Gastrocnemius medialis (tissue), 4 donors: ENCODE measurements around the gene OLFML2A. TPM values are rescaled to one million over a fixed set of nuclear protein-coding genes. Genes with fewer than 3 reads are reported as not detected.

Source experiments
- ATAC-seq, 2 donors: fragments of 150-250 bp; one replicate each; pipeline ENCODE4 v1.9.1; 2016
- DNase-seq, 2 donors: peaks; one replicate each; pipeline ENCODE4 v3.0.0-alpha.2; 2019
- H3K27ac ChIP-seq, 4 donors: fragments of 200-600 bp; sonication (generic); 1 replicate in 1 of 4; 2 replicates in 3 of 4; pipeline ENCODE4 v1.5.1; 2016 to 2018; ENCODE audit warnings: mild to moderate bottlenecking in 2 of 4, moderate library complexity in 1 of 4
- H3K27me3 ChIP-seq, 3 donors: fragments of 200-600 bp; sonication (generic) in 2 of 3; 1 replicate in 1 of 3; 2 replicates in 2 of 3; pipeline versions ENCODE4 v1.5.1 to v1.6.0; 2016 to 2019; ENCODE audit warnings: mild to moderate bottlenecking in 1 of 3, moderate library complexity in 1 of 3
- H3K36me3 ChIP-seq, 2 donors: fragments of 200-600 bp; sonication (generic) in 1 of 2; one replicate each; pipeline ENCODE4 v1.5.1; 2017 to 2018
- H3K4me1 ChIP-seq, 2 donors: fragments of 200-600 bp; sonication (generic) in 1 of 2; one replicate each; pipeline ENCODE4 v1.5.1; 2016 to 2017; ENCODE audit warnings: mild to moderate bottlenecking in 2 of 2
- H3K4me3 ChIP-seq, 4 donors: fragments of 200-600 bp; sonication (generic) in 3 of 4; 1 replicate in 1 of 4; 2 replicates in 3 of 4; pipeline ENCODE4 v1.5.1; 2016 to 2019; ENCODE audit warnings: mild to moderate bottlenecking in 2 of 4
- H3K9me3 ChIP-seq, 3 donors: fragments of 200-600 bp; sonication (generic) in 2 of 3; 1 replicate in 1 of 3; 2 replicates in 2 of 3; pipeline ENCODE4 v1.5.1; 2016 to 2019
- CTCF ChIP-seq, 5 experiments: fragments of 450-650 bp in 3 of 5; fragments of 200-600 bp in 2 of 5; sonication (generic) in 2 of 5; IDR thresholded peaks in 4 of 5; conservative IDR thresholded peaks in 1 of 5; 1 replicate in 4 of 5; 2 replicates in 1 of 5; pipeline ENCODE4 v1.5.1; 2016 to 2019; ENCODE audit warnings: antibody characterized with exemption in 5 of 5, mild to moderate bottlenecking in 3 of 5, moderate library complexity in 3 of 5
- POLR2A ChIP-seq, 2 donors: fragments of 450-650 bp; IDR thresholded peaks; one replicate each; pipeline ENCODE4 v1.6.1; 2017; ENCODE audit warnings: antibody characterized with exemption in 2 of 2, mild to moderate bottlenecking in 2 of 2, moderate library complexity in 2 of 2
- in situ Hi-C, 4 donors: fragments of 200-750 bp; cut with MboI; loops; one replicate each; pipeline versions ENCODE4 v1.15.0 to v1.8.0; 2017; ENCODE audit warnings: low sequenced_read_pairs in 4 of 4
- intact Hi-C: fragments of 100-400 bp; cut with DNase I; formaldehyde crosslinking; loops from one replicate; pipeline ENCODE4 v1.15.1; 2023; ENCODE audit warnings: low total_unique reads
- total RNA-seq, 4 donors: library from RNA; depleted of rRNA; stranded (reverse); fragments of >200 nt; gene quantifications; one replicate each; pipeline versions ENCODE4 v1.1.0 to v1.2.3, GENCODE V29; 2016

Gene OLFML2A
- total RNA-seq, 4 donors from 2014 or later: 6.9 to 48.0 (median 32.8) TPM

DNA sequence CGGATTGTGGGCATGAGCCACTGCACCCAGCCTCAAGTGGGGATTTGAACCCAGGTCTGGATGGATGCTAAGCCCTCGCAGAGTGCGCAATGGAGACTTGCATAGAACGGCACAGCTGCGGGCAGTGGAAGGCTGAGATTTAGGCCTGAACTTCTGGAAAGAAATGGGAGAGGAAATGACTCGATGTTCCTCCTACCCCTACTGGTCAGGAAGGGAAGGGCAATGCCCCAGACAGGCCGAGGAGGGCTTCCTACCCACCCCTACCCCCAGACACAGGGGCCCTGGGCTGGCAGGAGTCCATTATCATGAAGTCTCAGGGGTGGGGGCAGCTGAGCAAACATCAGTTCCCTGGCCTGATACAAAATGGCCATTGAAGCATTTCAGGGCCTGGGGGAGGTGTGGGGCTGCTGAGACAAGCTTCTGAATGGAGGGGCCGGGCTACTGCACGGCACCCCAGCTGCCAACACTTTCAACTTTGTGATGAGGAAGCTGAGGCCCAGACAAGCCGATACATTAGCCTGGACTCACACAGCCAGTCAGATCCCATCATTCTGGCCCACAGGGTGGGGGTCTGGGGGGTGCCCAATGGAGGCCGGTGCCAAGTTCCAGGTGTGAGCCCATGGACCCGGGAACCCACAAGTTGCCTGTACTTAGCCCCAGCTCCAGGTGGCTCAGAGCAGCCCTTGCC, 62.8 kb downstream of the OLFML2A start:
- no peaks in the 10 kb centered on the region for H3K27me3 ChIP-seq
- no peak overlapping the region for H3K4me3 ChIP-seq
- peaks cover 24 to 26% of the 10 kb centered on the region in 2 donors for H3K4me1 ChIP-seq
- H3K36me3 ChIP-seq: no peaks in the 10 kb centered on the region
- in situ Hi-C loops: loop anchor here in 1 of 4 donors (10.0 kb wide), 1 partner anchor 45 kb away; no protein-coding TSS in a partner anchor
- H3K27ac ChIP-seq: peak overlapping the region; percentile 74 to 84 (median 80)
- intact Hi-C loops: loop anchor here (1.0 kb wide), 1 partner anchor 13 kb away; no protein-coding TSS in a partner anchor
- TF ChIP-seq POLR2A (IDR thresholded peaks at IDR 0.05) (no peak), CTCF (IDR thresholded peaks at IDR 0.05 in 4 of 5, conservative IDR thresholded peaks at IDR 0.05 in 1 of 5) (peak; percentile 49 to 80 (median 65))
- H3K9me3 ChIP-seq: no peaks in the 10 kb centered on the region
- DNase-seq (peak in 1 of 2 donors; percentile 43), ATAC-seq (peak; percentile 45 to 52)

DNA sequence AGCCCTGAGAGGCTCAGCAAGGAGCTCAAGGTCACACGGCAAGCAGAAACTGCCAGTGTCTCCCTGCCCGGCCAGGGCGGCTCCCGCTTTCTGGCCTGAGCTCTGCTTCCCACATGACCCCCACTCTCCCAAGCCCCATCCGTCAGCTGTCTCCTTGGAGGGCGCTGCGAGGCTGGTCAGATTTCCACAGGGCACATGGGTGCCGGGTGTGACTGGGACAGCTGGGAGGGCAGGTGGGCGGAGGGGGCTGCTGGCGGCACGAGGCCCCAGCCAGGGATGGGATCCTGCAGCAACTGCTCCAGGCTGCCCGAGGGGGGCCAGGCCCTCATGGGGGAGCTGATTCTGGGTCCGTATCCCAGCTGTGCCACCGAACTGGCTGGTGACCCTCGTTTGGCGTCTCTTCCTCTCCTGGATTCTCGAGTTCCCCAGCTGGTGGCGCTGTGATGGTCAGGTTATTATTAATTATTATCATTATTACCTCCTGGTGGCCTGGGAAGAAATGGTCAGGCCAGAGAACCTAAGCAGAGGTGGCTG, 63.4 kb downstream of the OLFML2A start:
- peak; percentile 74 to 94 for DNase-seq
- TF ChIP-seq CTCF (IDR thresholded peaks at IDR 0.05 in 4 of 5, conservative IDR thresholded peaks at IDR 0.05 in 1 of 5) (peak; percentile 39 to 71 (median 55)), POLR2A (IDR thresholded peaks at IDR 0.05) (peak in 1 of 2 donors; percentile 25)
- in situ Hi-C loops: loop anchor here in 1 of 4 donors (10.0 kb wide), 1 partner anchor 46 kb away; no protein-coding TSS in a partner anchor
- peak; percentile 81 to 93 for ATAC-seq
- Histone ChIP-seq H3K27ac (peak overlapping the region; percentile 74 to 84 (median 80)), H3K9me3 (no peaks in the 10 kb centered on the region), H3K4me1 (peaks cover 18 to 20% of the 10 kb centered on the region in 2 donors), H3K36me3 (no peaks in the 10 kb centered on the region), H3K27me3 (no peaks in the 10 kb centered on the region), H3K4me3 (no peak overlapping the region)
- intact Hi-C loops: loop anchor here (1.0 kb wide), 1 partner anchor 12 kb away; no protein-coding TSS in a partner anchor

DNA sequence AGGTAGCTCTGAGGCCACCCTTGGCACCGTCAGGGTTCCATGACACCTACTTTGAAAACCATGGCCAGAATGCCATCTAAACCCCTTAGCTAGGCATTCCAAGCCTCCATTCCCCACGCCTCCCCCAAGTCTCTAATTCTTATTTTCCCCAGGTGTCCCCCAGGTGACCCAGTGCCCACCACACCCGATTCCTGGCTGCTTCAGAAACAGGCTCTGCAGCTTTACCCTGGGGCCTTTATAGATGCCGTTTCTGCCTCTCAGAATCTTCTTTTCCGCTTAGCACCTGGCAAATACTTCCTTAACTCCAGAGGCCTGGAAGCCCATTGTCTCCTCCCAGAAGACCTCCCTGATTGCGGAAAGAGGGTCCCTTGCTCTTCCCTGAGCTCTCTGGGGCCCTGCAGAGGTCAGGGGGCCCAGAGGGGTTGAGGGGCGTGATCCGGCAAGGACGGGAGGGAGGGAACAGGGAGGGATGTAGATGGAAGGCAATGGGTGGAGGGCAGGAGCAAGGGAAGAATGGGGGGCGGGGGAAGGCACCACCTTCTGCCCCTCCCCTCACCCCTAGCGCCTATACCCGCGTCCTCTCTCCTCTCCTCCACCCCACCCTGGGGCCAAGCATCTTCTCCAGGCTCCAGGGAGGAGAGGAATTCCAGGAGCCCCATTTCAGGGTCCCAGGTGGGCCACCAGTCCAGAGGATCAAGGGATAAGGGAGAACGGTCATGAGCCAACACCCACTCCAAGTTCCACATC, 64.3 kb downstream of the OLFML2A start:
- H3K4me3 ChIP-seq: no peak overlapping the region
- no peak for ATAC-seq
- H3K4me1 ChIP-seq: peaks cover 10 to 13% of the 10 kb centered on the region in 2 donors
- in situ Hi-C loops (loop anchor here in 1 of 4 donors (10.0 kb wide), 1 partner anchor 46 kb away; no protein-coding TSS in a partner anchor), intact Hi-C loops (no loop called here)
- TF ChIP-seq CTCF (IDR thresholded peaks at IDR 0.05 in 4 of 5, conservative IDR thresholded peaks at IDR 0.05 in 1 of 5) (no peak), POLR2A (IDR thresholded peaks at IDR 0.05) (no peak)
- DNase-seq: no peak
- peak overlapping the region; percentile 74 to 84 (median 80) for H3K27ac ChIP-seq
- H3K9me3 ChIP-seq: no peaks in the 10 kb centered on the region
- H3K27me3 ChIP-seq: no peaks in the 10 kb centered on the region
- no peaks in the 10 kb centered on the region for H3K36me3 ChIP-seq

DNA sequence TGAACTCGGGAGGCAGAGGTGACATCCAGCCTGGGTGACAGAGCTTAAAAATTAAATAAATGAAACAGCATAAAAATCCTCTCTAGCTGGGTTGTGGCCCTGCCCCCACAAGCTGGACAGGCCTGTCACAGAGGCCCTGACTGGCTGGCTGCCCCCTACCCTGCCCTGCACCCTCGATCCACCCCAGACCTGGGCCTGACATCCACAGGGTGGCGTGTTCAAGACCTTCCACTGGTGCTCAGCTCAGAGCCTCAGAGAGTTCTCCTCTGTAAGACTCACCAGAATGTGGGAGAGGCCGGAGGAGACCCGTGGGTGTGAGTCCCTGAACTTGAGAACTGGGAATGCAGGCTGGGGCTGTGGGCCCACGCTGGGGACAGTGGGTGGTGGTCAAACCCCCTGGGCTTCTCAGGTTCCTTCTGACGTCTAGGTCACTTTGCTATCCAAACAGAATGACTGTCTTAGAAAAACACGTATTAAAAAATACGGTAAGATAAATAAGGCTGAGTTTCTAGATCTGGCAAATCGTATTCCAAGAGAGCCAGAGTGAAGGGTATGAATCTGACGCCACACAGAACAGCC, 66.6 kb downstream of the OLFML2A start:
- Histone ChIP-seq H3K27me3 (no peaks in the 10 kb centered on the region), H3K4me3 (no peak overlapping the region), H3K4me1 (peaks cover 10 to 13% of the 10 kb centered on the region in 2 donors), H3K9me3 (no peaks in the 10 kb centered on the region), H3K36me3 (no peaks in the 10 kb centered on the region), H3K27ac (peak overlapping the region in 3 of 4 donors; percentile 25 to 84 (median 29))
- no peak for TF ChIP-seq CTCF (IDR thresholded peaks at IDR 0.05 in 4 of 5, conservative IDR thresholded peaks at IDR 0.05 in 1 of 5)
- in situ Hi-C loops (loop anchor here in 1 of 4 donors (10.0 kb wide), 1 partner anchor 49 kb away; no protein-coding TSS in a partner anchor), intact Hi-C loops (no loop called here)
- no peak for DNase-seq
- no peak for ATAC-seq
